ENCODE measurements around the gene MORN1.

- no peak for TF ChIP-seq CTCF (IDR thresholded peaks at IDR 0.05; ENCODE audit: low read depth, low read length)
- no peak for TF ChIP-seq EZH2phosphoT487 (IDR thresholded peaks at IDR 0.05; ENCODE audit: low read depth)
Observed at GRCh38 chr1:2374252-2375155, 16.9 kb downstream of the MORN1 start.

Measured in OCI-LY3 (cell line).